ENCODE results near the gene TET2. TPM values are rescaled to one million over a fixed set of nuclear protein-coding genes. Genes with fewer than 3 reads are reported as not detected.

The TET2 gene
- total RNA-seq, 4 donors from 2014 or later: 22.0 to 31.5 (median 28.0) TPM

GRCh38 chr4:105155426-105155825 is 8.8 kb downstream of the TET2 start:
- intact Hi-C loops (cut with DNase I): no loop called here
- WGBS: 79% methylated on average over 1 of the region's 1 CpG
- no peak overlapping the region for H3K4me3 ChIP-seq
- no peaks in the 10 kb centered on the region for H3K9me3 ChIP-seq
- DNase-seq (ENCODE audit: extremely low spot score): no peak
- H3K36me3 ChIP-seq: no peaks in the 10 kb centered on the region
- peaks cover 4 to 36% (median 22%) of the 10 kb centered on the region in 4 donors for H3K4me1 ChIP-seq
- TF ChIP-seq, protein P1, sequence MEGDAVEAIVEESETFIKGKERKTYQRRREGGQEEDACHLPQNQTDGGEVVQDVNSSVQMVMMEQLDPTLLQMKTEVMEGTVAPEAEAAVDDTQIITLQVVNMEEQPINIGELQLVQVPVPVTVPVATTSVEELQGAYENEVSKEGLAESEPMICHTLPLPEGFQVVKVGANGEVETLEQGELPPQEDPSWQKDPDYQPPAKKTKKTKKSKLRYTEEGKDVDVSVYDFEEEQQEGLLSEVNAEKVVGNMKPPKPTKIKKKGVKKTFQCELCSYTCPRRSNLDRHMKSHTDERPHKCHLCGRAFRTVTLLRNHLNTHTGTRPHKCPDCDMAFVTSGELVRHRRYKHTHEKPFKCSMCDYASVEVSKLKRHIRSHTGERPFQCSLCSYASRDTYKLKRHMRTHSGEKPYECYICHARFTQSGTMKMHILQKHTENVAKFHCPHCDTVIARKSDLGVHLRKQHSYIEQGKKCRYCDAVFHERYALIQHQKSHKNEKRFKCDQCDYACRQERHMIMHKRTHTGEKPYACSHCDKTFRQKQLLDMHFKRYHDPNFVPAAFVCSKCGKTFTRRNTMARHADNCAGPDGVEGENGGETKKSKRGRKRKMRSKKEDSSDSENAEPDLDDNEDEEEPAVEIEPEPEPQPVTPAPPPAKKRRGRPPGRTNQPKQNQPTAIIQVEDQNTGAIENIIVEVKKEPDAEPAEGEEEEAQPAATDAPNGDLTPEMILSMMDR (IDR thresholded peaks at IDR 0.05): no peak
- TF ChIP-seq POLR2AphosphoS5 (IDR thresholded peaks at IDR 0.05) (no peak), POLR2A (IDR thresholded peaks at IDR 0.05; ENCODE audit: low read depth) (no peak), EP300 (IDR thresholded peaks at IDR 0.05) (no peak)
- H3K27ac ChIP-seq (replicated peaks in 1 of 4): no peak overlapping the region
- H3K27me3 ChIP-seq: no peaks in the 10 kb centered on the region

DNA sequence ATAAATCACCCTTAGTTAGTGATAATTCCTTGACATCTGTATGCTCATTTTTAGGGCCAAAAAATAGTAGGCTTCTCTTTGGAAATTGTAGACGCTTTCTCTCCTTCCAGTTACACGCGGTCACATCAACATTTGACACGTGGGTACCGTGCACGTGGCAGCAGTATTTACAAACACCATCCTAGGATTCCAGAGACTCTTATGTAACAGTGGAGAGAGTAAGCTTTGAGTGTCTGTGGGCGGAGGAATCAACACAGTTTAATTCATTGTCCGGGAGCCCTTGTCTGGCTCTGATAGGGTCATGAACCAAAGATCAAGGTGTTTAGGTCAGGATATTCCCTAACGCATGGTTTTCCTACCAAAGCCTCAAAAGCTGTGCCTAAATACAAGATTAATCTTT is 12.2 kb downstream of the TET2 start:
- Histone ChIP-seq H3K4me3 (no peak overlapping the region), H3K27ac (replicated peaks in 1 of 4) (no peak overlapping the region), H3K36me3 (no peaks in the 10 kb centered on the region), H3K9me3 (no peaks in the 10 kb centered on the region), H3K4me1 (peaks cover 4 to 43% (median 30%) of the 10 kb centered on the region in 4 donors), H3K27me3 (no peaks in the 10 kb centered on the region)
- intact Hi-C loops (cut with DNase I): no loop called here
- 61% methylated on average over 9 of the region's 9 CpGs for WGBS
- DNase-seq (ENCODE audit: extremely low spot score): no peak
- no peak for TF ChIP-seq POLR2AphosphoS5 (IDR thresholded peaks at IDR 0.05)
- TF ChIP-seq POLR2A (IDR thresholded peaks at IDR 0.05; ENCODE audit: low read depth): no peak
- TF ChIP-seq EP300 (IDR thresholded peaks at IDR 0.05): no peak
- TF ChIP-seq, protein P1 (IDR thresholded peaks at IDR 0.05): no peak

GRCh38 chr4:105162123-105162796 is 15.6 kb downstream of the TET2 start:
- H3K27ac ChIP-seq (replicated peaks in 1 of 4): no peak overlapping the region
- DNase-seq (ENCODE audit: extremely low spot score): no peak
- no peak overlapping the region for H3K4me3 ChIP-seq
- H3K27me3 ChIP-seq: no peaks in the 10 kb centered on the region
- no peaks in the 10 kb centered on the region for H3K9me3 ChIP-seq
- TF ChIP-seq EP300 (IDR thresholded peaks at IDR 0.05) (no peak), POLR2A (IDR thresholded peaks at IDR 0.05; ENCODE audit: low read depth) (no peak), POLR2AphosphoS5 (IDR thresholded peaks at IDR 0.05) (no peak)
- TF ChIP-seq, protein P1 (IDR thresholded peaks at IDR 0.05): no peak
- WGBS: 60% methylated on average over 1 of the region's 1 CpG
- no peaks in the 10 kb centered on the region for H3K36me3 ChIP-seq
- intact Hi-C loops (cut with DNase I): no loop called here
- peaks cover 0 to 24% (median 15%) of the 10 kb centered on the region in 4 donors for H3K4me1 ChIP-seq

GRCh38 chr4:105164548-105164947 is 17.9 kb downstream of the TET2 start:
- WGBS: 93% methylated on average over 1 of the region's 1 CpG
- Histone ChIP-seq H3K27ac (replicated peaks in 1 of 4) (no peak overlapping the region), H3K4me3 (no peak overlapping the region), H3K36me3 (no peaks in the 10 kb centered on the region), H3K4me1 (peaks cover 0 to 24% (median 15%) of the 10 kb centered on the region in 4 donors), H3K27me3 (no peaks in the 10 kb centered on the region), H3K9me3 (no peaks in the 10 kb centered on the region)
- intact Hi-C loops (cut with DNase I): no loop called here
- TF ChIP-seq POLR2AphosphoS5 (IDR thresholded peaks at IDR 0.05): no peak
- no peak for DNase-seq (ENCODE audit: extremely low spot score)

DNA sequence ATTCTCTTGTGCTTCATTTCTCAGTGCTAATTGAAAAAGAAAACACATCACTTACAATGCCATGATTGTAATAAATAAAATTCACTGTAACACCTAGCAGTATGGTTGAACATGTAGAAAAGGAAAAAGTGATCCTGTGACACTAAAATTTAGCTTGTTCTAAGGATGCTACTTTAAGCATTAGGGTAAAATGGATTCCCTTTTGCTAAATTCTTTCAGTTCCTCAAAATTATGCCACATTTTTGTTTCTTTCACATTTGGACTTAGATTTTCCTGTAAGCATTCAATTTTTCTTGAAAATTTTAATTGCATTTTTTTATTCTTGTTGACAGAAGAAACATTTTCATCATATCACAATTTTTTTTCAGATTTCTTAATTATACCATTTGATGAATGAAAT is 19.4 kb downstream of the TET2 start:
- no peaks in the 10 kb centered on the region for H3K27me3 ChIP-seq
- no peaks in the 10 kb centered on the region for H3K9me3 ChIP-seq
- TF ChIP-seq, protein P1 (IDR thresholded peaks at IDR 0.05): no peak
- no peak for TF ChIP-seq POLR2A (IDR thresholded peaks at IDR 0.05; ENCODE audit: low read depth)
- TF ChIP-seq POLR2AphosphoS5 (IDR thresholded peaks at IDR 0.05): no peak
- H3K4me1 ChIP-seq: peaks cover 0 to 27% (median 15%) of the 10 kb centered on the region in 4 donors
- H3K27ac ChIP-seq (replicated peaks in 1 of 4): no peak overlapping the region
- no peak for DNase-seq (ENCODE audit: extremely low spot score)
- no peak overlapping the region for H3K4me3 ChIP-seq
- H3K36me3 ChIP-seq: no peaks in the 10 kb centered on the region
- intact Hi-C loops (cut with DNase I): no loop called here
